ENCODE measurements around the gene CCT6A.
"Not testable (repeated sequence)": the region's sequence is repeated elsewhere in the genome, so short reads cannot be mapped to it uniquely, and the experiment has no call there.

CCT6A gene

GRCh38 chr7:56074371-56074791, 22.8 kb downstream of the CCT6A start:
- H3K9me3 Mint-ChIP-seq, result no peaks in the 10 kb centered on the region
- H3K27ac Mint-ChIP-seq, result no peak overlapping the region
- H3K4me3 Mint-ChIP-seq, result no peak overlapping the region
- H3K4me1 Mint-ChIP-seq (ENCODE audit: low read depth), result peaks cover 7% of the 10 kb centered on the region
- H3K27me3 Mint-ChIP-seq (ENCODE audit: low read depth), result no peaks in the 10 kb centered on the region
- peaks cover 16% of the 10 kb centered on the region for H3K36me3 Mint-ChIP-seq (ENCODE audit: low read depth)

GRCh38 chr7:56077681-56078080, 26.1 kb downstream of the CCT6A start:
- Mint-ChIP-seq H3K27ac (no peak overlapping the region), H3K27me3 (ENCODE audit: low read depth) (no peaks in the 10 kb centered on the region), H3K4me1 (ENCODE audit: low read depth) (peaks cover 7% of the 10 kb centered on the region), H3K9me3 (no peaks in the 10 kb centered on the region), H3K36me3 (ENCODE audit: low read depth) (peaks cover 12% of the 10 kb centered on the region), H3K4me3 (no peak overlapping the region)

- peaks cover 3% of the 10 kb centered on the region for H3K4me1 Mint-ChIP-seq (ENCODE audit: low read depth)
- no peaks in the 10 kb centered on the region for H3K9me3 Mint-ChIP-seq
- H3K27ac Mint-ChIP-seq, result no peak overlapping the region
- no peak overlapping the region for H3K4me3 Mint-ChIP-seq
- H3K36me3 Mint-ChIP-seq (ENCODE audit: low read depth), result peaks cover 9% of the 10 kb centered on the region
- no peaks in the 10 kb centered on the region for H3K27me3 Mint-ChIP-seq (ENCODE audit: low read depth)
These were observed 26.6 kb downstream of the CCT6A start for GRCh38 chr7:56078196-56078595.

GRCh38 chr7:56079450-56080185, 28.1 kb downstream of the CCT6A start:
- no peak overlapping the region for H3K4me3 Mint-ChIP-seq
- H3K27me3 Mint-ChIP-seq (ENCODE audit: low read depth), result no peaks in the 10 kb centered on the region
- no peaks in the 10 kb centered on the region for H3K4me1 Mint-ChIP-seq (ENCODE audit: low read depth)
- no peaks in the 10 kb centered on the region for H3K9me3 Mint-ChIP-seq
- H3K36me3 Mint-ChIP-seq (ENCODE audit: low read depth), result peaks cover 6% of the 10 kb centered on the region
- no peak overlapping the region for H3K27ac Mint-ChIP-seq

GRCh38 chr7:56080726-56081435, 29.3 kb downstream of the CCT6A start:
- not testable (repeated sequence) for H3K27ac Mint-ChIP-seq; H3K9me3 Mint-ChIP-seq; H3K36me3 Mint-ChIP-seq (ENCODE audit: low read depth); H3K4me3 Mint-ChIP-seq; H3K4me1 Mint-ChIP-seq (ENCODE audit: low read depth); H3K27me3 Mint-ChIP-seq (ENCODE audit: low read depth)

- H3K27me3 Mint-ChIP-seq (ENCODE audit: low read depth), result no peaks in the 10 kb centered on the region
- peaks cover 6% of the 10 kb centered on the region for H3K36me3 Mint-ChIP-seq (ENCODE audit: low read depth)
- H3K4me3 Mint-ChIP-seq, result no peak overlapping the region
- H3K9me3 Mint-ChIP-seq, result no peaks in the 10 kb centered on the region
- H3K4me1 Mint-ChIP-seq (ENCODE audit: low read depth), result no peaks in the 10 kb centered on the region
- no peak overlapping the region for H3K27ac Mint-ChIP-seq
These were observed 30.2 kb downstream of the CCT6A start for GRCh38 chr7:56081626-56082340.

GRCh38 chr7:56083150-56083785, 31.7 kb downstream of the CCT6A start:
- Mint-ChIP-seq H3K27ac (no peak overlapping the region), H3K4me1 (ENCODE audit: low read depth) (no peaks in the 10 kb centered on the region), H3K9me3 (no peaks in the 10 kb centered on the region), H3K4me3 (no peak overlapping the region), H3K27me3 (ENCODE audit: low read depth) (no peaks in the 10 kb centered on the region), H3K36me3 (ENCODE audit: low read depth) (peaks cover 6% of the 10 kb centered on the region)

GRCh38 chr7:56086761-56087160, 35.2 kb downstream of the CCT6A start:
- Mint-ChIP-seq H3K4me3 (no peak overlapping the region), H3K9me3 (no peaks in the 10 kb centered on the region)

GRCh38 chr7:56087445-56087844, 35.9 kb downstream of the CCT6A start:
- no peaks in the 10 kb centered on the region for H3K9me3 Mint-ChIP-seq

More at GRCh38 chr7:56086761-56087160, 35.2 kb downstream of the CCT6A start:
- Mint-ChIP-seq H3K36me3 (ENCODE audit: low read depth) (peaks cover 1% of the 10 kb centered on the region), H3K27ac (no peak overlapping the region), H3K4me1 (ENCODE audit: low read depth) (no peaks in the 10 kb centered on the region), H3K27me3 (ENCODE audit: low read depth) (no peaks in the 10 kb centered on the region)

GRCh38 chr7:56091591-56091990, 40.0 kb downstream of the CCT6A start:
- Mint-ChIP-seq H3K36me3 (ENCODE audit: low read depth) (peaks cover 3% of the 10 kb centered on the region), H3K27ac (no peak overlapping the region), H3K27me3 (ENCODE audit: low read depth) (no peaks in the 10 kb centered on the region)

More at GRCh38 chr7:56087445-56087844, 35.9 kb downstream of the CCT6A start:
- Mint-ChIP-seq H3K27me3 (ENCODE audit: low read depth) (no peaks in the 10 kb centered on the region), H3K4me1 (ENCODE audit: low read depth) (no peaks in the 10 kb centered on the region), H3K4me3 (no peak overlapping the region), H3K36me3 (ENCODE audit: low read depth) (peaks cover 1% of the 10 kb centered on the region), H3K27ac (no peak overlapping the region)

GRCh38 chr7:56092388-56092787, 40.8 kb downstream of the CCT6A start:
- not testable (repeated sequence) for H3K36me3 Mint-ChIP-seq (ENCODE audit: low read depth); H3K27me3 Mint-ChIP-seq (ENCODE audit: low read depth); H3K4me1 Mint-ChIP-seq (ENCODE audit: low read depth); H3K9me3 Mint-ChIP-seq; H3K27ac Mint-ChIP-seq; H3K4me3 Mint-ChIP-seq

More at GRCh38 chr7:56091591-56091990, 40.0 kb downstream of the CCT6A start:
- Mint-ChIP-seq H3K4me1 (ENCODE audit: low read depth) (no peaks in the 10 kb centered on the region), H3K9me3 (no peaks in the 10 kb centered on the region), H3K4me3 (no peak overlapping the region)

GRCh38 chr7:56092789-56093531, 41.4 kb downstream of the CCT6A start, which contains the start of gene PHKG1:
Gene PHKG1 (minus strand): TSS chr7:56092952. CDS start chr7:56088941, 4,011 bp downstream.
- H3K4me3 Mint-ChIP-seq, result no peak within 1 kb of the TSS
- H3K27ac Mint-ChIP-seq, result no peak within 1 kb of the TSS
- H3K27me3 Mint-ChIP-seq (ENCODE audit: low read depth), result no peaks in the 10 kb centered on the region

GRCh38 chr7:56097700-56098099, 46.1 kb downstream of the CCT6A start:
- peaks cover 2% of the 10 kb centered on the region for H3K4me1 Mint-ChIP-seq (ENCODE audit: low read depth)
- no peak overlapping the region for H3K27ac Mint-ChIP-seq
- H3K27me3 Mint-ChIP-seq (ENCODE audit: low read depth), result no peaks in the 10 kb centered on the region
- H3K4me3 Mint-ChIP-seq, result no peak overlapping the region
- H3K36me3 Mint-ChIP-seq (ENCODE audit: low read depth), result peaks cover 28% of the 10 kb centered on the region
- H3K9me3 Mint-ChIP-seq, result no peaks in the 10 kb centered on the region

More at GRCh38 chr7:56092789-56093531, 41.4 kb downstream of the CCT6A start, which contains the start of gene PHKG1:
- H3K36me3 Mint-ChIP-seq (ENCODE audit: low read depth), result peaks cover 5% of the 10 kb centered on the region
- H3K4me1 Mint-ChIP-seq (ENCODE audit: low read depth), result no peaks in the 10 kb centered on the region
- H3K9me3 Mint-ChIP-seq, result no peaks in the 10 kb centered on the region

Measured in T-helper 1 cell treated with Interleukin-12 subunit alpha and Interleukin-12 subunit beta and Interleukin-4 antibody, amounts not matched to agents 30 μg/mL and 1 μg/mL, for 36 hours (primary cell).